GM12892 (cell line): Measurements from ENCODE around the gene TP73.

Source experiments
- POLR2A ChIP-seq: IDR thresholded peaks from 2 replicates; pipeline ENCODE4 v1.6.1; 2011; ENCODE audit warnings: low read depth, low read length, control low read depth
- TAF1 ChIP-seq: IDR thresholded peaks from 2 replicates; pipeline ENCODE4 v1.6.1; 2011; ENCODE audit warnings: low read depth, mild to moderate bottlenecking, control low read depth, low read length, borderline replicate concordance

- TF ChIP-seq TAF1 (no peak), POLR2A (no peak)
These were observed 70.5 kb downstream of the TP73 start for GRCh38 chr1:3722846-3723245.
